Thyroid gland (tissue), 4 donors: Measurements from ENCODE around the gene MPZL2.

Experiments used
- POLR2A ChIP-seq, 2 donors: fragments of 450-650 bp; IDR thresholded peaks; one replicate each; pipeline ENCODE4 v1.6.1; 2017; ENCODE audit warnings: antibody characterized with exemption in 2 of 2, mild to moderate bottlenecking in 2 of 2, moderate library complexity in 1 of 2
- TF ChIP-seq, protein P1 (sequence below), 6 experiments: fragments of 200-600 bp in 3 of 6; fragments of 450-650 bp in 3 of 6; sonication (generic) in 3 of 6; IDR thresholded peaks; one replicate each; pipeline ENCODE4 v1.5.1; 2016 to 2019; ENCODE audit warnings: antibody characterized with exemption in 6 of 6, mild to moderate bottlenecking in 2 of 6, inconsistent platforms in 1 of 6, moderate library complexity in 1 of 6

DNA sequence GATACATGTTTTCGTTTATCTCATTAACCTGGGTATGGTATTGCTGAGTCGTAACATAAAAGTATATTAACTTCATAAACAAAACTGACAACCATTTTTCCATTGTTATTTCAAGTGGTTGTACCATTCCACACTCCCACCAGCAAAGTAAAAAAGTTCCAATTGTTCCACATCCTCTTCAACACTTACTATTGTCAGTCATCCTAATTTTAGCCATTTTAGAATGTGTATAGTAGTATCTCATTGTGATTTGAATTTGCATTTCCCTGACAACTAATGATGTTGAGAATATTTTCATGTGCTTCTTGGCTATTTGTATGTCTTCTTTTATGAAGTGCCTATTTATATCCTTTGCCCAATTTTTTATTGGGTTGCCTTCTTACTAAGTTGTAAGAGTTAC lies 30.0 kb upstream of the MPZL2 start:
- TF ChIP-seq, protein P1, sequence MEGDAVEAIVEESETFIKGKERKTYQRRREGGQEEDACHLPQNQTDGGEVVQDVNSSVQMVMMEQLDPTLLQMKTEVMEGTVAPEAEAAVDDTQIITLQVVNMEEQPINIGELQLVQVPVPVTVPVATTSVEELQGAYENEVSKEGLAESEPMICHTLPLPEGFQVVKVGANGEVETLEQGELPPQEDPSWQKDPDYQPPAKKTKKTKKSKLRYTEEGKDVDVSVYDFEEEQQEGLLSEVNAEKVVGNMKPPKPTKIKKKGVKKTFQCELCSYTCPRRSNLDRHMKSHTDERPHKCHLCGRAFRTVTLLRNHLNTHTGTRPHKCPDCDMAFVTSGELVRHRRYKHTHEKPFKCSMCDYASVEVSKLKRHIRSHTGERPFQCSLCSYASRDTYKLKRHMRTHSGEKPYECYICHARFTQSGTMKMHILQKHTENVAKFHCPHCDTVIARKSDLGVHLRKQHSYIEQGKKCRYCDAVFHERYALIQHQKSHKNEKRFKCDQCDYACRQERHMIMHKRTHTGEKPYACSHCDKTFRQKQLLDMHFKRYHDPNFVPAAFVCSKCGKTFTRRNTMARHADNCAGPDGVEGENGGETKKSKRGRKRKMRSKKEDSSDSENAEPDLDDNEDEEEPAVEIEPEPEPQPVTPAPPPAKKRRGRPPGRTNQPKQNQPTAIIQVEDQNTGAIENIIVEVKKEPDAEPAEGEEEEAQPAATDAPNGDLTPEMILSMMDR (IDR thresholded peaks at IDR 0.05), result no peak
- TF ChIP-seq POLR2A (IDR thresholded peaks at IDR 0.05), result no peak
